ENCODE results near the gene HPSE. TPM values are rescaled to one million over a fixed set of nuclear protein-coding genes. Genes with fewer than 3 reads are reported as not detected.

Gene HPSE
- total RNA-seq, 2 experiments from 2014 or later: 5.5 to 6.0 TPM

- Mint-ChIP-seq H3K4me3 (no peak overlapping the region), H3K27me3 (no peaks in the 10 kb centered on the region), H3K36me3 (ENCODE audit: low read depth) (no peaks in the 10 kb centered on the region), H3K4me1 (ENCODE audit: low read depth) (peaks cover 21% of the 10 kb centered on the region), H3K27ac (no peak overlapping the region), H3K9me3 (no peaks in the 10 kb centered on the region)
- intact Hi-C loops (cut with micrococcal nuclease): no loop called here
- no peak for TF ChIP-seq CTCF (IDR thresholded peaks at IDR 0.05)
- DNase-seq (no peak), ATAC-seq (no peak)
- CTCF ChIA-PET: interaction anchor here (0.8 to 5.3 kb wide), 23 partner anchors 10 to 216 kb away, joined by 3 to 38 read pairs (median 4); partner anchors contain the start of genes COPS4 and PLAC8
- POLR2A ChIA-PET: interaction anchor here (0.6 to 1.3 kb wide), 5 partner anchors 12 to 176 kb away, joined by 3 to 6 read pairs (median 3); no protein-coding TSS in a partner anchor
Observed at GRCh38 chr4:83250687-83251446, 83.8 kb downstream of the HPSE start.

GRCh38 chr4:83248486-83248885, 86.2 kb downstream of the HPSE start:
- Mint-ChIP-seq H3K36me3 (ENCODE audit: low read depth) (peaks cover 2% of the 10 kb centered on the region), H3K4me3 (no peak overlapping the region), H3K27ac (no peak overlapping the region), H3K9me3 (no peaks in the 10 kb centered on the region), H3K4me1 (ENCODE audit: low read depth) (peaks cover 21% of the 10 kb centered on the region), H3K27me3 (no peaks in the 10 kb centered on the region)
- CTCF ChIA-PET: interaction anchor here (1.1 to 2.0 kb wide), 2 partner anchors 12 to 174 kb away, joined by 3 to 6 read pairs; no protein-coding TSS in a partner anchor
- TF ChIP-seq CTCF (IDR thresholded peaks at IDR 0.05): no peak
- POLR2A ChIA-PET: interaction anchor here (1.6 kb wide), 1 partner anchor 30 kb away, joined by 4 read pairs; no protein-coding TSS in a partner anchor
- intact Hi-C loops (cut with micrococcal nuclease): no loop called here
- ATAC-seq (no peak), DNase-seq (no peak)

- POLR2A ChIA-PET: interaction anchor here (1.6 kb wide), 1 partner anchor 29 kb away, joined by 4 read pairs; no protein-coding TSS in a partner anchor
- Mint-ChIP-seq H3K27me3 (no peaks in the 10 kb centered on the region), H3K27ac (no peak overlapping the region), H3K36me3 (ENCODE audit: low read depth) (peaks cover 2% of the 10 kb centered on the region), H3K4me1 (ENCODE audit: low read depth) (peaks cover 16% of the 10 kb centered on the region), H3K9me3 (no peaks in the 10 kb centered on the region), H3K4me3 (no peak overlapping the region)
- no peak for TF ChIP-seq CTCF (IDR thresholded peaks at IDR 0.05)
- intact Hi-C loops (cut with micrococcal nuclease): no loop called here
- DNase-seq: no peak
- no peak for ATAC-seq
- CTCF ChIA-PET: interaction anchor here (1.1 to 2.0 kb wide), 2 partner anchors 13 to 173 kb away, joined by 3 to 6 read pairs; no protein-coding TSS in a partner anchor
Observed at GRCh38 chr4:83247415-83248357, 87.0 kb downstream of the HPSE start.

Other genes with a start within 250 kb of the HPSE start
- gene PLAC8, start 220.1 kb downstream of the HPSE start, total RNA-seq: 100 to 1,000 TPM in 1 of 2 experiments, 10 to 100 TPM in 1; 88.7 to 101 TPM
- gene COQ2, start 50.0 kb downstream of the HPSE start, total RNA-seq: 10 to 100 TPM; 18.3 to 20.3 TPM
- 10 to 100 TPM in 1 of 2 experiments, 1 to 10 TPM in 1; 9.3 to 10.4 TPM for gene HELQ, start 121.0 kb upstream of the HPSE start, total RNA-seq
- 10 to 100 TPM; 62.7 to 64.0 TPM for gene MRPS18C, start 121.2 kb upstream of the HPSE start, total RNA-seq
- 10 to 100 TPM; 19.4 to 20.6 TPM for gene ABRAXAS1, start 150.3 kb upstream of the HPSE start, total RNA-seq
- 1 to 10 TPM; 1.6 to 2.7 TPM for gene GPAT3, start 201.3 kb upstream of the HPSE start, total RNA-seq